ENCODE data around the gene PNP.

- no peak for TF ChIP-seq EZH2 (IDR thresholded peaks at IDR 0.05; ENCODE audit: insufficient read depth, poor library complexity, severe bottlenecking)
- TF ChIP-seq EZH2phosphoT487 (IDR thresholded peaks at IDR 0.05; ENCODE audit: insufficient read depth, low read depth), result no peak
Observed at GRCh38 chr14:20515846-20516245, 46.6 kb downstream of the PNP start.
